H1 (cell line): ENCODE results near the gene SLC25A26. TPM values are rescaled to one million over a fixed set of nuclear protein-coding genes. Genes with fewer than 3 reads are reported as not detected.

Source experiments
- CTCF ChIA-PET: fragments of 300-600 bp; sonication (Branson Sonifier 250); formaldehyde crosslinking; loops from one replicate; lab custom pipeline; 2021; ENCODE audit not compliant: partially characterized antibody; lab: Charles Lee
- POLR2A ChIA-PET: fragments of 300-600 bp; sonication (Branson Sonifier 250); formaldehyde crosslinking; loops from one replicate; lab custom pipeline; 2021; ENCODE audit warnings: inconsistent platforms; ENCODE audit not compliant: partially characterized antibody; lab: Charles Lee
- DNase-seq, 2 experiments: peaks; one replicate each; pipeline versions ENCODE4 v3.0.0 to v3.0.0-alpha.2; 2010 to 2022; ENCODE audit warnings: low spot score in 2 of 2, low read depth in 1 of 2, mixed read lengths in 1 of 2
- FAIRE-seq: peaks from 2 replicates; lab custom pipeline; 2011; peaks lifted over from hg19 to GRCh38; lab: Jason Lieb, UNC
- H2AFZ ChIP-seq: 2 replicates; pipeline ENCODE4 v1.8.1; 2012; ENCODE audit warnings: low read length, inconsistent platforms
- H2AK5ac ChIP-seq: 2 replicates; pipeline ENCODE4 v1.6.1; 2013; ENCODE audit warnings: low read depth, low read length
- H2BK120ac ChIP-seq: replicated peaks from 2 replicates; pipeline ENCODE3; 2013; ENCODE audit warnings: low read depth, low read length, inconsistent platforms
- H2BK12ac ChIP-seq: 2 replicates; pipeline ENCODE4 v1.6.1; 2013; ENCODE audit warnings: low read depth, low read length
- H2BK15ac ChIP-seq: 2 replicates; pipeline ENCODE4 v1.6.1; 2013; ENCODE audit warnings: low read length
- H2BK20ac ChIP-seq: 2 replicates; pipeline ENCODE4 v1.6.1; 2013; ENCODE audit warnings: low read length
- H2BK5ac ChIP-seq: 2 replicates; pipeline ENCODE4 v1.6.1; 2013; ENCODE audit warnings: low read depth, low read length
- H3K14ac ChIP-seq: 2 replicates; pipeline ENCODE4 v1.6.1; 2013; ENCODE audit warnings: inconsistent platforms; ENCODE audit not compliant: insufficient read length
- H3K18ac ChIP-seq: 2 replicates; pipeline ENCODE4 v1.6.1; 2013; ENCODE audit warnings: low read length; ENCODE audit errors: extremely low read depth
- H3K23ac ChIP-seq: 2 replicates; pipeline ENCODE4 v1.6.1; 2013; ENCODE audit warnings: inconsistent platforms; ENCODE audit not compliant: insufficient read length
- H3K23me2 ChIP-seq: 2 replicates; pipeline ENCODE4 v1.6.1; 2013; ENCODE audit warnings: low read depth, low read length
- H3K27ac ChIP-seq: 2 replicates; pipeline ENCODE4 v1.6.1; 2011; ENCODE audit warnings: low read depth, low read length, inconsistent platforms
- H3K27me3 ChIP-seq, 4 experiments: replicated peaks in 1 of 4; 1 replicate in 1 of 4; 2 replicates in 3 of 4; pipeline versions ENCODE4 v1.6.1 to v1.8.1; 2011 to 2013; ENCODE audit warnings: low read length in 3 of 4, mild to moderate bottlenecking in 3 of 4, inconsistent platforms in 2 of 4, mixed read lengths in 2 of 4, moderate library complexity in 1 of 4; ENCODE audit not compliant: control insufficient read depth in 3 of 4, insufficient read depth in 3 of 4; ENCODE audit errors: extremely low read depth in 1 of 4
- H3K36me3 ChIP-seq, 4 experiments: 2 replicates each; pipeline versions ENCODE4 v1.6.1 to v1.8.1; 2011 to 2013; ENCODE audit warnings: mild to moderate bottlenecking in 4 of 4, low read length in 3 of 4, moderate library complexity in 2 of 4, control low read depth in 1 of 4, inconsistent platforms in 1 of 4; ENCODE audit not compliant: insufficient read depth in 4 of 4, control insufficient read depth in 2 of 4
- H3K4ac ChIP-seq: replicated peaks from 2 replicates; pipeline ENCODE3; 2013; ENCODE audit warnings: low read length, low read depth, mixed read lengths, inconsistent platforms; ENCODE audit not compliant: insufficient read length
- H3K4me1 ChIP-seq, 4 experiments: replicated peaks in 1 of 4; 1 replicate in 1 of 4; 2 replicates in 3 of 4; pipeline versions ENCODE4 v1.6.1 to v1.8.1; 2011 to 2013; ENCODE audit warnings: low read length in 3 of 4, inconsistent platforms in 2 of 4, mixed read lengths in 1 of 4; ENCODE audit not compliant: insufficient read depth in 4 of 4, control insufficient read depth in 3 of 4
- H3K4me2 ChIP-seq, 2 experiments: 2 replicates each; pipeline versions ENCODE4 v1.6.1 to v1.8.1; 2011 to 2013; ENCODE audit warnings: low read depth in 2 of 2, low read length in 2 of 2, control low read depth in 1 of 2, inconsistent platforms in 1 of 2, mild to moderate bottlenecking in 1 of 2; ENCODE audit not compliant: insufficient read depth in 1 of 2
- H3K4me3 ChIP-seq, 4 experiments: fragments of 200-600, 300-600 bp in 1 of 4; sonication (generic), shearing (Covaris generic), sonication (Bioruptor Twin) in 1 of 4; 2 replicates each; pipeline versions ENCODE4 v1.5.1 to v1.8.1; 2011 to 2016; ENCODE audit warnings: low read length in 4 of 4, low read depth in 3 of 4, control low read depth in 2 of 4, inconsistent platforms in 2 of 4, mild to moderate bottlenecking in 2 of 4, mixed read lengths in 1 of 4, moderate library complexity in 1 of 4; ENCODE audit not compliant: insufficient read depth in 2 of 4; ENCODE audit errors: extremely low read depth in 1 of 4
- H3K56ac ChIP-seq: replicated peaks from 2 replicates; pipeline ENCODE3; 2013; ENCODE audit warnings: low read depth, mild to moderate bottlenecking, mixed read lengths, low read length, inconsistent platforms; ENCODE audit not compliant: insufficient read length
- H3K79me1 ChIP-seq: 2 replicates; pipeline ENCODE4 v1.6.1; 2013; ENCODE audit warnings: low read depth, low read length, control low read depth
- H3K79me2 ChIP-seq, 2 experiments: 2 replicates each; pipeline versions ENCODE4 v1.6.1 to v1.8.1; 2012 to 2013; ENCODE audit warnings: low read length in 2 of 2, mild to moderate bottlenecking in 2 of 2, inconsistent platforms in 1 of 2; ENCODE audit not compliant: insufficient read depth in 2 of 2, control insufficient read depth in 1 of 2
- H3K9ac ChIP-seq, 4 experiments: replicated peaks in 1 of 4; 1 replicate in 1 of 4; 2 replicates in 3 of 4; pipeline versions ENCODE4 v1.6.1 to v1.8.1; 2011 to 2013; ENCODE audit warnings: low read depth in 3 of 4, low read length in 3 of 4, control low read depth in 2 of 4, mild to moderate bottlenecking in 2 of 4, moderate library complexity in 2 of 4, inconsistent platforms in 1 of 4; ENCODE audit errors: extremely low read depth in 1 of 4
- H3K9me3 ChIP-seq, 2 experiments: 2 replicates each; pipeline versions ENCODE4 v1.6.1 to v1.8.1; 2012 to 2013; ENCODE audit warnings: mild to moderate bottlenecking in 2 of 2, moderate library complexity in 2 of 2, control low read depth in 1 of 2, inconsistent platforms in 1 of 2, low read depth in 1 of 2, low read length in 1 of 2, mixed read lengths in 1 of 2; ENCODE audit not compliant: insufficient read depth in 2 of 2
- H4K20me1 ChIP-seq, 2 experiments: replicated peaks in 1 of 2; 2 replicates each; pipeline versions ENCODE3 to v1.8.1; 2011 to 2013; ENCODE audit warnings: inconsistent platforms in 2 of 2, low read length in 2 of 2, mild to moderate bottlenecking in 1 of 2; ENCODE audit not compliant: insufficient read depth in 2 of 2, control insufficient read depth in 1 of 2
- H4K5ac ChIP-seq: 2 replicates; pipeline ENCODE4 v1.6.1; 2013; ENCODE audit warnings: low read length, low read depth, mixed read lengths, inconsistent platforms; ENCODE audit not compliant: insufficient read length
- H4K8ac ChIP-seq: 2 replicates; pipeline ENCODE4 v1.8.0; 2013; ENCODE audit warnings: mild to moderate bottlenecking, moderate library complexity, low read length, inconsistent platforms; ENCODE audit not compliant: insufficient read depth; ENCODE audit errors: extremely low read depth
- H4K91ac ChIP-seq: replicated peaks from 2 replicates; pipeline ENCODE3; 2013; ENCODE audit warnings: low read length, mixed read lengths, inconsistent platforms; ENCODE audit not compliant: insufficient read length
- BCL11A ChIP-seq, 2 experiments: IDR thresholded peaks; one replicate each; pipeline ENCODE4 v1.6.1; 2011; ENCODE audit warnings: low read depth in 2 of 2, low read length in 2 of 2, mild to moderate bottlenecking in 2 of 2
- CBX8 ChIP-seq: fragments of 300-800, 300-1000 bp; sonication (generic); IDR thresholded peaks from 2 replicates; pipeline ENCODE4 v1.7.1; 2016; ENCODE audit warnings: low read depth, low read length, borderline replicate concordance
- CREB1 ChIP-seq: IDR thresholded peaks from 2 replicates; pipeline ENCODE4 v1.6.1; 2012; ENCODE audit warnings: inconsistent platforms
- EP300 ChIP-seq, 2 experiments: IDR thresholded peaks; 1 replicate in 1 of 2; 2 replicates in 1 of 2; pipeline ENCODE4 v1.6.1; 2011 to 2012; ENCODE audit warnings: low read depth in 2 of 2, low read length in 2 of 2, mild to moderate bottlenecking in 2 of 2, borderline replicate concordance in 1 of 2, inconsistent platforms in 1 of 2, moderate library complexity in 1 of 2
- GTF2F1 ChIP-seq: IDR thresholded peaks from 2 replicates; pipeline ENCODE4 v1.6.1; 2012; ENCODE audit warnings: low read depth, low read length, improper control_type of control experiment, borderline replicate concordance
- HDAC2 ChIP-seq, 2 experiments: fragments of 300-600 bp in 1 of 2; sonication (generic) in 1 of 2; IDR thresholded peaks; 2 replicates each; pipeline ENCODE4 v1.6.1; 2011 to 2012; ENCODE audit warnings: low read depth in 2 of 2, low read length in 2 of 2, mild to moderate bottlenecking in 2 of 2, moderate library complexity in 2 of 2, borderline replicate concordance in 1 of 2, inconsistent platforms in 1 of 2
- JUN ChIP-seq: IDR thresholded peaks from 2 replicates; pipeline ENCODE4 v1.6.1; 2011; ENCODE audit warnings: low read depth, mild to moderate bottlenecking, improper control_type of control experiment, low read length
- JUND ChIP-seq: IDR thresholded peaks from 2 replicates; pipeline ENCODE4 v1.6.1; 2011; ENCODE audit warnings: mild to moderate bottlenecking, improper control_type of control experiment, low read length
- MAFK ChIP-seq: IDR thresholded peaks from 2 replicates; pipeline ENCODE4 v1.6.1; 2012; ENCODE audit warnings: low read depth, mild to moderate bottlenecking, improper control_type of control experiment, low read length
- POU5F1 ChIP-seq: IDR thresholded peaks from 2 replicates; pipeline ENCODE4 v1.6.1; 2011; ENCODE audit warnings: low read depth, mild to moderate bottlenecking, low read length, moderate library complexity
- RAD21 ChIP-seq, 2 experiments: IDR thresholded peaks in 1 of 2; conservative IDR thresholded peaks in 1 of 2; 2 replicates each; pipeline ENCODE4 v1.6.1; 2011; ENCODE audit warnings: low read depth in 2 of 2, low read length in 2 of 2, improper control_type of control experiment in 1 of 2, inconsistent platforms in 1 of 2, mild to moderate bottlenecking in 1 of 2, moderate library complexity in 1 of 2
- RBBP5 ChIP-seq: IDR thresholded peaks from 2 replicates; pipeline ENCODE4 v1.7.1; 2012; ENCODE audit warnings: low read depth, mild to moderate bottlenecking, inconsistent platforms, low read length, moderate library complexity, borderline replicate concordance
- SP1 ChIP-seq: IDR thresholded peaks from 2 replicates; pipeline ENCODE4 v1.6.1; 2011; ENCODE audit warnings: low read depth, low read length
- TEAD4 ChIP-seq: IDR thresholded peaks from 2 replicates; pipeline ENCODE4 v1.6.1; 2012; ENCODE audit warnings: low read depth, low read length, inconsistent platforms, mixed read lengths
- WGBS, 2 experiments: shearing (Covaris generic) in 1 of 2; methylation state at CpG; one replicate each; pipeline versions ENCODE4 v1.1.6 to v1.1.7; 2013 to 2015; ENCODE audit warnings: low lambda C conversion rate in 2 of 2, mixed read lengths in 2 of 2, inconsistent platforms in 1 of 2, low coverage in 1 of 2, missing lambda C conversion rate in 1 of 2; ENCODE audit not compliant: insufficient replicate concordance in 2 of 2, insufficient coverage in 1 of 2, insufficient read length in 1 of 2; ENCODE audit errors: extremely low coverage in 1 of 2, missing lambda C conversion rate in 1 of 2; 5-methylcytosine and 5-hydroxymethylcytosine counted together
- polyA plus RNA-seq, 7 experiments: library from polyadenylated mRNA; depleted of rRNA in 3 of 7; stranded (reverse) in 5 of 7; unstranded in 2 of 7; fragments of >200 nt in 5 of 7; fragments of 200-250 nt in 2 of 7; gene quantifications; 1 replicate in 5 of 7; 2 replicates in 1 of 7; 4 replicates in 1 of 7; pipeline versions ENCODE4 v1.2.1 to v1.2.3, GENCODE V29; 2011 to 2013; ENCODE audit warnings: missing spikeins in 2 of 7, mixed read lengths in 2 of 7
- total RNA-seq: library from RNA; stranded (reverse); fragmentation: NEBNext Ultra II Directional; extraction: Animal tissue kit (Norgen Biotek cat#: 25700); gene quantifications from 2 replicates; pipeline ENCODE4 v1.2.1, GENCODE V29; 2021

Gene SLC25A26
- total and polyA plus RNA-seq, 2 of the 8 experiments (the other 6 are each of a cell fraction or from before 2014, with no cell fraction given), result 30.0 to 37.0 TPM

DNA sequence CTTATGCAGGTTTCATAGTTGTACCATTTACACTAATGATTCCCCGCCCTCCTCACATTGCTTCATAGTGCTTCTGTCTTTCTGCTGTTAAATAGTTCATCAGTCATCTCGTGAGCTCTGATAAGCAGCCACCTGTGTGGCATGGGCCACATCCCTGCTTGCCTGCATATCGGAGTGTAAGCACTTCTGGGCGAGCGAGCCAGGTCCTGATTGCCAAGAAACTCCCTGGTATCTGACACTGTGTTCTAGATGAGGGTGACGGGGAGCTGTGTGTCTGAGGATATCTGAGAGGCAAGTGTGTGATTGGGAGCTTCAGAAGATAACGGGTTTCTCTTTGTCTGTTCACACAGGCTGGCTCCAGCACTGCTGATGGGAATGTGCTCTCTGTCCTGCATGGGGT lies 149.4 kb downstream of the SLC25A26 start:
- no peak overlapping the region for H3K23ac ChIP-seq
- H3K23me2 ChIP-seq, result no peaks in the 10 kb centered on the region
- H2BK15ac ChIP-seq, result no peak overlapping the region
- no peak overlapping the region for H3K4me3 ChIP-seq
- no peak overlapping the region for H2AK5ac ChIP-seq
- no peaks in the 10 kb centered on the region for H3K79me2 ChIP-seq
- H2BK120ac ChIP-seq, result no peak overlapping the region
- no peak overlapping the region for H3K18ac ChIP-seq
- H3K36me3 ChIP-seq, result no peaks in the 10 kb centered on the region; a peak in 1 of 8 replicates
- no peak overlapping the region for H2BK12ac ChIP-seq
- no peak overlapping the region for H2BK5ac ChIP-seq
- H3K27me3 ChIP-seq, result no peaks in the 10 kb centered on the region
- no peak overlapping the region for H3K9ac ChIP-seq
- no peak overlapping the region for H4K8ac ChIP-seq
- no peaks in the 10 kb centered on the region for H3K79me1 ChIP-seq
- H3K4me2 ChIP-seq, result no peak overlapping the region
- H3K27ac ChIP-seq, result no peak overlapping the region
- no peaks in the 10 kb centered on the region for H3K9me3 ChIP-seq
- no peaks in the 10 kb centered on the region for H4K20me1 ChIP-seq
- H4K5ac ChIP-seq, result no peak overlapping the region
- H2BK20ac ChIP-seq, result no peak overlapping the region
- H4K91ac ChIP-seq, result no peak overlapping the region
- no peak for FAIRE-seq
- H3K56ac ChIP-seq, result no peak overlapping the region
- H3K14ac ChIP-seq, result no peak overlapping the region
- CTCF ChIA-PET, result interaction anchor here (1.0 to 6.3 kb wide), 7 partner anchors 8 to 117 kb away, joined by 3 to 90 read pairs (median 11); no protein-coding TSS in a partner anchor
- POLR2A ChIA-PET, result no interaction called here
- H3K4ac ChIP-seq, result no peak overlapping the region
- H2AFZ ChIP-seq, result no peak overlapping the region
- H3K4me1 ChIP-seq, result peaks cover 3 to 9% (median 5%) of the 10 kb centered on the region in 4 experiments; a peak in 5 of 7 replicates
- DNase-seq, result no peak
- 89% methylated on average over 7 of the region's 7 CpGs; no CpG with 5 or more reads in 1 of the 2 experiments for WGBS, 2 experiments
- TF ChIP-seq MAFK, result no peak
- no peak for TF ChIP-seq RBBP5
- no peak for TF ChIP-seq JUN
- TF ChIP-seq HDAC2 (IDR thresholded peaks at IDR 0.05; ENCODE audit: borderline replicate concordance in 1 of 2, low read depth in 2 of 2, low read length in 2 of 2), result no peak
- no peak for TF ChIP-seq POU5F1
- no peak for TF ChIP-seq CREB1
- no peak for TF ChIP-seq RAD21 (IDR thresholded peaks at IDR 0.05 in 1 of 2, conservative IDR thresholded peaks at IDR 0.05 in 1 of 2; ENCODE audit: low read depth in 2 of 2, low read length in 2 of 2)
- no peak for TF ChIP-seq EP300 (IDR thresholded peaks at IDR 0.05; ENCODE audit: borderline replicate concordance in 1 of 2, low read depth in 2 of 2, low read length in 2 of 2)
- TF ChIP-seq SP1, result no peak
- no peak for TF ChIP-seq TEAD4
- TF ChIP-seq BCL11A (IDR thresholded peaks at IDR 0.05; ENCODE audit: low read depth in 2 of 2, low read length in 2 of 2), result no peak
- TF ChIP-seq CBX8, result no peak
- no peak for TF ChIP-seq GTF2F1
- TF ChIP-seq JUND, result no peak
